GM19025 (cell line): ENCODE data around the gene TMEM229B.
"Not testable (repeated sequence)": the region's sequence is repeated elsewhere in the genome, so short reads cannot be mapped to it uniquely, and the experiment has no call there.

Source experiments
- ATAC-seq: cut with Tn5 transposase; IDR thresholded peaks from one replicate; pipeline ENCODE4 v1.9.1; 2021; ENCODE audit warnings: mild to moderate bottlenecking, low read depth, moderate library complexity; ENCODE audit not compliant: unreplicated experiment

Gene TMEM229B

GRCh38 chr14:67459336-67459735 lies 29.2 kb downstream of the TMEM229B start:
- ATAC-seq = no peak

- ATAC-seq = no peak
These were observed 30.7 kb downstream of the TMEM229B start for GRCh38 chr14:67457782-67458181.

- no peak for ATAC-seq
These were observed 31.8 kb downstream of the TMEM229B start for GRCh38 chr14:67456732-67457131.

- ATAC-seq = no peak
These were observed 34.8 kb downstream of the TMEM229B start for GRCh38 chr14:67453575-67454300.

- ATAC-seq = not testable (repeated sequence)
These were observed 36.9 kb downstream of the TMEM229B start for GRCh38 chr14:67451667-67452066.

- ATAC-seq = no peak
These were observed 39.4 kb downstream of the TMEM229B start for GRCh38 chr14:67449096-67449495.

GRCh38 chr14:67447033-67447381 lies 41.5 kb downstream of the TMEM229B start:
- ATAC-seq = no peak

- no peak for ATAC-seq
These were observed 42.0 kb downstream of the TMEM229B start for GRCh38 chr14:67446371-67447032.

- ATAC-seq = no peak
These were observed 44.1 kb downstream of the TMEM229B start for GRCh38 chr14:67444395-67444794.

- ATAC-seq = no peak
These were observed 46.2 kb downstream of the TMEM229B start for GRCh38 chr14:67442139-67442906.

GRCh38 chr14:67441672-67442071 lies 46.8 kb downstream of the TMEM229B start:
- no peak for ATAC-seq

- ATAC-seq = no peak
These were observed 47.3 kb downstream of the TMEM229B start for GRCh38 chr14:67441256-67441655.

- ATAC-seq = no peak
These were observed 48.0 kb downstream of the TMEM229B start for GRCh38 chr14:67440513-67440912.

- ATAC-seq = no peak
These were observed 49.6 kb downstream of the TMEM229B start for GRCh38 chr14:67438969-67439368.

GRCh38 chr14:67436006-67436866 lies 52.3 kb downstream of the TMEM229B start:
- no peak for ATAC-seq

- no peak for ATAC-seq
These were observed 52.9 kb downstream of the TMEM229B start for GRCh38 chr14:67435603-67436002.

- no peak for ATAC-seq
These were observed 56.4 kb downstream of the TMEM229B start for GRCh38 chr14:67432050-67432564.

- no peak for ATAC-seq
These were observed 58.9 kb downstream of the TMEM229B start for GRCh38 chr14:67429510-67430205.

GRCh38 chr14:67428501-67429031 lies 60.0 kb downstream of the TMEM229B start:
- ATAC-seq = no peak
